Neural crest cell (in vitro differentiated cells): ENCODE data around the gene SCARB1. TPM values are rescaled to one million over a fixed set of nuclear protein-coding genes. Genes with fewer than 3 reads are reported as not detected.
A peak's percentile ranks its signal among the peaks of the same experiment; 100 is the strongest.

Source experiments
- DNase-seq: peaks from one replicate; pipeline ENCODE4 v3.0.0; 2021; ENCODE audit warnings: low read depth, mixed read lengths, low spot score
- H3K27ac Mint-ChIP-seq: one replicate; pipeline ENCODE4 v1.8.0; 2021; ENCODE audit warnings: mild to moderate bottlenecking, mixed read lengths; ENCODE audit not compliant: unreplicated experiment
- H3K27me3 Mint-ChIP-seq: 2 replicates; pipeline ENCODE4 v1.8.0; 2021; ENCODE audit warnings: low read depth, mild to moderate bottlenecking, mixed read lengths
- H3K36me3 Mint-ChIP-seq: 2 replicates; pipeline ENCODE4 v1.8.0; 2021; ENCODE audit warnings: low read depth, mild to moderate bottlenecking, mixed read lengths
- H3K4me1 Mint-ChIP-seq: 2 replicates; pipeline ENCODE4 v1.8.0; 2021; ENCODE audit warnings: mixed read lengths
- H3K4me3 Mint-ChIP-seq: one replicate; pipeline ENCODE4 v1.8.0; 2021; ENCODE audit warnings: mild to moderate bottlenecking, mixed read lengths
- H3K9me3 Mint-ChIP-seq: 2 replicates; pipeline ENCODE4 v1.8.0; 2021; ENCODE audit warnings: mixed read lengths
- total RNA-seq: library from RNA; stranded (reverse); gene quantifications from 2 replicates; pipeline ENCODE4 v1.2.1, GENCODE V29; 2021
- TF ChIP-seq, protein P1 (sequence below): fragments of 200-600 bp; sonication (generic); conservative IDR thresholded peaks from 2 replicates; pipeline ENCODE4 v1.5.0; 2021; ENCODE audit warnings: antibody characterized with exemption, mild to moderate bottlenecking

SCARB1 gene
- total RNA-seq, 1 donor from 2014 or later, result 50.9 TPM

DNA sequence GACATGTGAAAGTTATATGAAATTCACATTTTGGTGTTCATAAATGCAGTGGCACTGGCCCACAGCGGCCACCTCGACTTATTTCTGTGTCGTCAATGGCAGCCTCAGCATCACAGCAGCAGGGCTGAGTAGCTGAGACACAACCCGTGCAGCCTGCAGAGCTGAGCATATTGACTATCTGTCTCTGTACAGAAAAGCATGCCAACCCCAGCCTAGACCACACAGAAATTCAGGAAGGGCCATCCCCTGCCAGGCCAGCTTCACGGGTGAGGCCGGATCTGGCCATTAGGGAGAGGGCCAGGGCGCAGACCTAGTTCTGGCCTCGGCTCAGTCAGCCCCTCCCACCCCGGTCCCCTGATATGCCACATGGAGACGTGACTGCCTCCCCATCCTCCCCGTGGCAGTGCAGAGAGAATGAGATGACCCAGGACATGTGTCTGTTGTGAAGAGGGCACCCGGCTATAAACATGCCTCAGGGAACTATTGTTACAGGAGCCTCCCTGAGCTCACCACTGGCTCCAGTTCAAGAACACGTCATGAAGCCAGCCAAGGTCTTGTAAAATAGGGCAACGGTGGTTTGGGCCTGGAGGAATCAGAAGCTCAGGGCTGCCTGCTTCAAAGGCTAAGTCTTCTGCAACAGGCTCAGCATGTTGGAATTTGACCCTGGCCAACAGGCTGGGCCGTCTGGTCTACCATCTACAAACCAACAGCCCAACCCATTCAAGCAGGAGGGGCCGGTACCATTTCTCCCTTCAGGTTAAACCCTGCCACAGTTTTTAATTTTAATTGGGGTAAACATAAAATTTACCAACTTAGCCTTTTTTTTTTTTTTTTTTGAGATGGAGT, 25.5 kb downstream of the SCARB1 start:
- TF ChIP-seq, protein P1, sequence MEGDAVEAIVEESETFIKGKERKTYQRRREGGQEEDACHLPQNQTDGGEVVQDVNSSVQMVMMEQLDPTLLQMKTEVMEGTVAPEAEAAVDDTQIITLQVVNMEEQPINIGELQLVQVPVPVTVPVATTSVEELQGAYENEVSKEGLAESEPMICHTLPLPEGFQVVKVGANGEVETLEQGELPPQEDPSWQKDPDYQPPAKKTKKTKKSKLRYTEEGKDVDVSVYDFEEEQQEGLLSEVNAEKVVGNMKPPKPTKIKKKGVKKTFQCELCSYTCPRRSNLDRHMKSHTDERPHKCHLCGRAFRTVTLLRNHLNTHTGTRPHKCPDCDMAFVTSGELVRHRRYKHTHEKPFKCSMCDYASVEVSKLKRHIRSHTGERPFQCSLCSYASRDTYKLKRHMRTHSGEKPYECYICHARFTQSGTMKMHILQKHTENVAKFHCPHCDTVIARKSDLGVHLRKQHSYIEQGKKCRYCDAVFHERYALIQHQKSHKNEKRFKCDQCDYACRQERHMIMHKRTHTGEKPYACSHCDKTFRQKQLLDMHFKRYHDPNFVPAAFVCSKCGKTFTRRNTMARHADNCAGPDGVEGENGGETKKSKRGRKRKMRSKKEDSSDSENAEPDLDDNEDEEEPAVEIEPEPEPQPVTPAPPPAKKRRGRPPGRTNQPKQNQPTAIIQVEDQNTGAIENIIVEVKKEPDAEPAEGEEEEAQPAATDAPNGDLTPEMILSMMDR, result no peak
- Mint-ChIP-seq H3K36me3 (no peaks in the 10 kb centered on the region), H3K27ac (no peak overlapping the region), H3K4me1 (peaks cover 53% of the 10 kb centered on the region), H3K9me3 (no peaks in the 10 kb centered on the region), H3K27me3 (no peaks in the 10 kb centered on the region), H3K4me3 (no peak overlapping the region)
- no peak for DNase-seq

DNA sequence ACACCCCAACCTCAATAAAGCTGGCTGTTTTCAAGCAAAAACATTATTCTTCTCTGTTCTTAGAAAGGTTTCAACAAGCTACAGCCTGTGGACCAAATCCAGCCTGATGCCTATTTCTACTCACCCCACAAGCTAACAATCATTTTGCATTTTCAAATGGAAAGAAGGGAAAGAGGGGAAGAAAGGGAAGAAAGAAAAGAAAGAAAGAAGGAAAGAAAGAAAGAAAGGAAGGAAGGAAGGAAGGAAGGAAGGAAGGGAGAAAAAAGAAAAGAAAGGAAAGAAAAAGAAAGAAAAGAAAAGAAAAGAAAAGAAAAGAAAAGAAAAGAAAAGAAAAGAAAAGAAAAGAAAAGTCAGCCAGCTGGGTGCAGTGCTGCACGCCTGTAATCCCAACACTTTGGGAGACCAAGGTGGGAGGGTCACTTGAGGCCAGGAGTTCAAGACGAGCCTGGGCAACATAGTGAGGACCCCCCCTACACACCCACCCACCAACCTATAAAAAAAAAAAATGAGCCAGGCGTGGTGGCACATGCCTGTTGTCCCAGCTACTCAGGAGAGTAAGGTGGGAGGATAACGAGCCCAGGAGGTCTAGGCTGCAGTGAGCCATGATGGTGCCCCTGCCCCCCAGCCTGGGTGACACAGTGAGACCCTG, 26.3 kb downstream of the SCARB1 start:
- no peaks in the 10 kb centered on the region for H3K27me3 Mint-ChIP-seq

DNA sequence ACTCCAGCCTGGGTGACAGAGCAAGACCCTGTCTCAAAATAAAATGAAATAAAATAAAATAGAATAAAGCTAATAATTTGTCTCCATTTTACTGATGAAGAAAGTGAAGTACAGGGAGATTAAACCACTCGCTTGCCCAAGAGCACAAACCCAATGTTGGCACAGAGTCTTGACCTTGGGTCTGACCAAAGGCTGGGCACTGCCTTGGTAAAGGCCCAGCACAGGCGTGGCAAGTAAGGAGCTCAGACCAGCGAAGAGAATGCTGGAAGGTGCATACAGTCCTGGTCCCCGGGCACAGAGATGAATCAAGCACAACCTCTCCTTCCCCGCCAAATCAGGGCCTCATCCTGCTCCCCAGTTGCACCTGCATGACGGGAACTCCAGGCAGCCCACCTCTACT, 26.9 kb downstream of the SCARB1 start:
- Mint-ChIP-seq H3K4me1 (peaks cover 52% of the 10 kb centered on the region), H3K4me3 (no peak overlapping the region), H3K27ac (no peak overlapping the region), H3K36me3 (no peaks in the 10 kb centered on the region), H3K9me3 (no peaks in the 10 kb centered on the region), H3K27me3 (no peaks in the 10 kb centered on the region)
- TF ChIP-seq, protein P1, result no peak
- no peak for DNase-seq

More for the DNA sequence above, 26.3 kb downstream of the SCARB1 start:
- Mint-ChIP-seq H3K9me3 (no peaks in the 10 kb centered on the region), H3K27ac (no peak overlapping the region), H3K36me3 (no peaks in the 10 kb centered on the region), H3K4me3 (no peak overlapping the region), H3K4me1 (peaks cover 54% of the 10 kb centered on the region)
- no peak for DNase-seq
- TF ChIP-seq, protein P1, result no peak

DNA sequence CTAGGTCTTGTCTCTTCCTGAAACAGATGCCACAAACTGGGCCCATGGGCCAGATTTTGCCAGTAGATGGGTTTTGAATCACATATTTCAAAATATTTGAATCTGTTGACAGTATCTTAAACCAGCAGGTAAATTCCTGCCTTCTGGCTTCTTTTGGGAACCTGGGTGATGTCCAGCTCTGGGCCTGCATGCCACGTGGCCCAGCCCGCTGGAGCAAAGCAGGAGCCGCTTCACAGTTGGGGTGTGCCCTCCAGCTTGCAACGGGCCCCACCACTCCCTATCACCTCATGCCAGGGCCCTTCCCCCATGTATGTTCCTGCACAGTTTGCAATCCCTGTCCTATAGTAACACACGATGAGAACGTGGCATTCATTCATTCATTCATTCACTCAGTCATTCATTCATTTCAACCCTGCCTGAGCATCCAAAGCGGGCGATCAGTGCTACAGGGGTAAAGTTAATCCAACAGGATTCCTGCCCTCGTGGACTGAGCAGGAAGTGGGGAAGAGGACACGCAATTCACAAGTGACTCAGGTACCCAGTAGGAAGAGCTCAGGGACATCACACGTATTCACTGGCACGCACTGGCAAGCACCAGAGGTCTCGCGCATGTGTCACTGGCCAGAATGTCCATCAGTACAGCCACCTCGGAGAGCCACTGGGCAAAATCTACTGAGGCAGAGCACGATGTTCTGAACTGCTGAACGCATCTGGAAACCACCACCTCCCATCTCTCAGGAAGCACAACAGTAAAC, 27.8 kb downstream of the SCARB1 start:
- DNase-seq, result no peak
- no peaks in the 10 kb centered on the region for H3K36me3 Mint-ChIP-seq
- H3K9me3 Mint-ChIP-seq, result no peaks in the 10 kb centered on the region
- H3K27ac Mint-ChIP-seq, result peak overlapping the region; percentile 20
- H3K4me3 Mint-ChIP-seq, result peak overlapping the region; percentile 20
- TF ChIP-seq, protein P1, result no peak
- H3K27me3 Mint-ChIP-seq, result no peaks in the 10 kb centered on the region
- peaks cover 51% of the 10 kb centered on the region for H3K4me1 Mint-ChIP-seq

DNA sequence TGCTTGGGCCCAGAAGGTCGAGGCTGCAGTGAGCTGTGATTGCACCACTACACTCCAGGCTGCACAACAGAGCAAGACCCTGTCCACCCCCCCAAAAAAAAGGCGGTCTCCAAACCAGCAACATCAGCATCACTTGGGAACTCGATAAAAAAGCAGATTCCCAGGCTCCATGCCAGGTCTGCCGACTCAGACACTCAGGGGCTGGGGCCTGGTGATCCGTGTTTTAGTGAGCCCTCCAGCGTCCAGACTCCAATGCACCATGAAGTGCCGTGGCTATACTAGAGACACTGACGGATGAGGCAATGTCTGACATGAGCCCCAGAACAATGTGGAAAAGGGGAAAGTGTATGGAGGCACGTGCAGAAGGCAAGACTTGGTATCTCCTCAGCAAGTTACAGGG, 28.8 kb downstream of the SCARB1 start:
- Mint-ChIP-seq H3K27ac (no peak overlapping the region), H3K9me3 (peaks cover 3% of the 10 kb centered on the region), H3K36me3 (no peaks in the 10 kb centered on the region), H3K27me3 (no peaks in the 10 kb centered on the region), H3K4me3 (no peak overlapping the region), H3K4me1 (peaks cover 47% of the 10 kb centered on the region)
- no peak for DNase-seq
- TF ChIP-seq, protein P1, result no peak
